Endothelial cell of umbilical vein (primary cell): ENCODE data around the gene SMC1A.

ENCODE experiments used
- CTCF ChIP-seq, 2 donors: IDR thresholded peaks; 1 replicate in 1 of 2; 2 replicates in 1 of 2; pipeline ENCODE4 v1.5.1; 2011; ENCODE audit warnings: low read length in 2 of 2, mild to moderate bottlenecking in 2 of 2, moderate library complexity in 2 of 2, control low read depth in 1 of 2, inconsistent platforms in 1 of 2, low read depth in 1 of 2; ENCODE audit not compliant: insufficient read depth in 1 of 2; ENCODE audit errors: extremely low read depth in 1 of 2
- EZH2 ChIP-seq: IDR thresholded peaks from 2 replicates; pipeline ENCODE4 v1.6.1; 2012; ENCODE audit warnings: borderline replicate concordance, low read depth, mild to moderate bottlenecking, moderate library complexity, low read length, inconsistent platforms; ENCODE audit not compliant: severe bottlenecking
- FOS ChIP-seq: IDR thresholded peaks from 2 replicates; pipeline ENCODE4 v1.6.1; 2011; ENCODE audit warnings: mild to moderate bottlenecking, low read length, moderate library complexity, borderline replicate concordance; ENCODE audit not compliant: insufficient read depth
- JUN ChIP-seq: IDR thresholded peaks from 2 replicates; pipeline ENCODE4 v1.6.1; 2011; ENCODE audit warnings: borderline replicate concordance, low read depth; ENCODE audit not compliant: insufficient read length, insufficient read depth
- MAX ChIP-seq: IDR thresholded peaks from 2 replicates; pipeline ENCODE4 v1.6.1; 2011; ENCODE audit not compliant: insufficient read depth, insufficient read length
- MYC ChIP-seq: IDR thresholded peaks from one replicate; pipeline ENCODE4 v1.6.1; 2011; ENCODE audit warnings: mild to moderate bottlenecking, low read depth, low read length
- POLR2A ChIP-seq: IDR thresholded peaks from 2 replicates; pipeline ENCODE4 v1.6.1; 2012; ENCODE audit warnings: low read depth, mild to moderate bottlenecking, control low read depth, low read length
- POLR2AphosphoS5 ChIP-seq: IDR thresholded peaks from 2 replicates; pipeline ENCODE4 v1.6.1; 2012; ENCODE audit warnings: low read depth, mild to moderate bottlenecking, control low read depth, low read length, moderate library complexity; ENCODE audit not compliant: insufficient read depth

- no peak for TF ChIP-seq CTCF (IDR thresholded peaks at IDR 0.05; ENCODE audit: extremely low read depth in 1 of 2, insufficient read depth in 1 of 2, low read depth in 1 of 2, low read length in 2 of 2)
- TF ChIP-seq JUN = no peak
- TF ChIP-seq POLR2A = no peak
- TF ChIP-seq POLR2AphosphoS5 = no peak
- no peak for TF ChIP-seq MAX
- TF ChIP-seq FOS = no peak
- TF ChIP-seq EZH2 = no peak
- TF ChIP-seq MYC = no peak
These were observed 35.6 kb upstream of the SMC1A start for GRCh38 chrX:53458082-53458481.
